HepG2 (cell line): ENCODE data around the gene COG5. TPM values are rescaled to one million over a fixed set of nuclear protein-coding genes. Genes with fewer than 3 reads are reported as not detected.

ENCODE experiments used
- ETV5 ChIP-seq: IDR thresholded peaks from 2 replicates; pipeline ENCODE4 v1.6.1; 2018; ENCODE audit warnings: missing biosample characterization, missing genetic modification reagents, inconsistent platforms, borderline replicate concordance
- GZF1 ChIP-seq: sonication (generic); formaldehyde crosslinking; IDR thresholded peaks from 2 replicates; pipeline ENCODE4 v1.5.1; 2020; ENCODE audit warnings: mild to moderate bottlenecking, missing genetic modification reagents
- NR2C2 ChIP-seq: sonication (generic); formaldehyde crosslinking; IDR thresholded peaks from 2 replicates; pipeline ENCODE4 v1.4.0; 2020; ENCODE audit warnings: missing genetic modification reagents, mild to moderate bottlenecking, moderate library complexity, borderline replicate concordance
- PHF8 ChIP-seq: sonication (generic); formaldehyde crosslinking; IDR thresholded peaks from 2 replicates; pipeline ENCODE4 v1.5.0; 2020; ENCODE audit warnings: missing genetic modification reagents
- SNAPC4 ChIP-seq: sonication (generic); formaldehyde crosslinking; IDR thresholded peaks from 2 replicates; pipeline ENCODE4 v1.4.0; 2020; ENCODE audit warnings: mild to moderate bottlenecking, missing genetic modification reagents
- THAP7 ChIP-seq: sonication (generic); formaldehyde crosslinking; IDR thresholded peaks from 2 replicates; pipeline ENCODE4 v1.8.1; 2023; ENCODE audit warnings: mild to moderate bottlenecking, missing genetic modification reagents
- ZMAT5 ChIP-seq: sonication (generic); formaldehyde crosslinking; IDR thresholded peaks from 2 replicates; pipeline ENCODE4 v1.5.0; 2020; ENCODE audit warnings: mild to moderate bottlenecking, low read depth, missing genetic modification reagents, borderline replicate concordance
- ZNF142 ChIP-seq: sonication (generic); formaldehyde crosslinking; IDR thresholded peaks from 2 replicates; pipeline ENCODE4 v1.4.0; 2020; ENCODE audit warnings: missing genetic modification reagents
- ZNF205 ChIP-seq: IDR thresholded peaks from 2 replicates; pipeline ENCODE4 v1.6.1; 2018; ENCODE audit warnings: missing biosample characterization, missing genetic modification reagents
- polyA plus RNA-seq, 8 experiments: library from polyadenylated mRNA; depleted of rRNA in 3 of 8; stranded (reverse) in 7 of 8; unstranded in 1 of 8; fragments of >200 nt; fragmentation: Illumina TruSeq in 4 of 8; extraction: Trizol in 4 of 8; gene quantifications; 2 replicates each; pipeline versions ENCODE4 v1.2.1 to v1.2.3, GENCODE V29; 2011 to 2016; ENCODE audit warnings: low read depth in 4 of 8, missing spikeins in 1 of 8, mixed read lengths in 1 of 8; ENCODE audit not compliant: insufficient read depth in 1 of 8
- total RNA-seq, 5 experiments: library from RNA; depleted of rRNA; stranded (reverse); fragments of >200 nt; fragmentation: Illumina TruSeq; extraction: Trizol; gene quantifications; 2 replicates each; pipeline ENCODE4 v1.2.3, GENCODE V29; 2016; ENCODE audit warnings: low read depth in 1 of 5

COG5 gene
- total and polyA plus RNA-seq, 2 of the 13 experiments (the other 11 are each of a cell fraction or from before 2014, with no cell fraction given): 20.4 to 31.3 TPM

- peak; percentile 64; the same call in 1 of the 2 replicates for TF ChIP-seq SNAPC4 (CRISPR knock-in tag)
- TF ChIP-seq ZNF205 (CRISPR knock-in tag): peak; percentile 80
- 0 out of 2 replicates have a peak, but pooled peaks have one; percentile 12 for TF ChIP-seq ETV5 (CRISPR knock-in tag)
- TF ChIP-seq NR2C2: peak; percentile 36; the same call in 1 of the 2 replicates
- 0 out of 2 replicates have a peak, but pooled peaks have one; percentile 35 for TF ChIP-seq GZF1 (CRISPR knock-in tag)
- peak; percentile 93 for TF ChIP-seq THAP7 (CRISPR knock-in tag)
- TF ChIP-seq PHF8 (CRISPR knock-in tag): peak; percentile 98
- no peak for TF ChIP-seq ZNF142 (CRISPR knock-in tag)
- no peak for TF ChIP-seq ZMAT5 (CRISPR knock-in tag)
- TF ChIP-seq, all 625 proteins: peak for 316
Observed at GRCh38 chr7:107563775-107564552, at the start of gene COG5, which contains the start of gene DUS4L (continued).
